ENCODE data around the gene ZNF621.

ZNF621 gene

GRCh38 chr3:40583691-40584090 is 58.9 kb downstream of the ZNF621 start:
- Mint-ChIP-seq H3K27me3 (ENCODE audit: low read depth, poor library complexity) (peaks cover 17% of the 10 kb centered on the region), H3K9me3 (no peaks in the 10 kb centered on the region), H3K4me1 (peaks cover 47% of the 10 kb centered on the region), H3K4me3 (no peak overlapping the region), H3K27ac (no peak overlapping the region), H3K36me3 (ENCODE audit: low read depth) (no peaks in the 10 kb centered on the region)
- no peak for TF ChIP-seq CTCF (IDR thresholded peaks at IDR 0.05)
- DNase-seq: peak; percentile 19

DNA sequence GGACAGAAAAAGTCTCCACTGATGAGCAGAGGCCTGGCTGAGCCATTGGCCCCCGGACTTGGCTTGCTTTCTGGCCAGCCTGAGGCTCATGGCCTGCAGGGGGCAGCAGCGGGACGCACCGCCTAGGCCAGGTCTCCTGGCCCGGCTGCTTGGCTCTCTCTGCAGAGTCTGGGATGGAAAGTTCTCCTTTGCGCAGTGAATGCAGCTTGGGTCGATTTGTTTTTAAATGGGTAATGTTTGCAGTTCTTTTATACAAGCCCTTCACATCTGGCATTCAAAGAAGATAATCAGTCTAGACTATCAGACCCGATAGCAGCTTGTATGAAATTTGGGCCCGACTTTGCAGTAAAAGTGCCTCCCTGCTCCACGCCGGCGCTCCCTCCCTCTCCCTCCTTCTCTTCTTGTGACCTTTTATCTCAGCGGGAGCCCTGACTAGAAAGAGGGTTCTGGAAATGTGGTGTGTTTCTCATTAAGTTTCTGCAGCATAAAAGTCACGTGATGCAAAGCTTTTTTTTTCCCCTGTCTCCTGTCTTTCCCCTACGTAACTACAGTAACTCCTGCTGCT is 59.9 kb downstream of the ZNF621 start:
- Mint-ChIP-seq H3K4me3 (peak overlapping the region; percentile 61), H3K27ac (no peak overlapping the region), H3K36me3 (ENCODE audit: low read depth) (no peaks in the 10 kb centered on the region), H3K4me1 (peaks cover 47% of the 10 kb centered on the region), H3K27me3 (ENCODE audit: low read depth, poor library complexity) (peaks cover 17% of the 10 kb centered on the region), H3K9me3 (no peaks in the 10 kb centered on the region)
- DNase-seq: peak; percentile 94
- peak; percentile 98 for TF ChIP-seq CTCF (IDR thresholded peaks at IDR 0.05)

GRCh38 chr3:40585381-40586016 is 60.7 kb downstream of the ZNF621 start:
- H3K4me1 Mint-ChIP-seq: peaks cover 47% of the 10 kb centered on the region
- TF ChIP-seq CTCF (IDR thresholded peaks at IDR 0.05): no peak
- no peak for DNase-seq
- H3K36me3 Mint-ChIP-seq (ENCODE audit: low read depth): no peaks in the 10 kb centered on the region
- H3K27me3 Mint-ChIP-seq (ENCODE audit: low read depth, poor library complexity): peaks cover 17% of the 10 kb centered on the region
- no peak overlapping the region for H3K27ac Mint-ChIP-seq
- no peaks in the 10 kb centered on the region for H3K9me3 Mint-ChIP-seq
- peak overlapping the region; percentile 61 for H3K4me3 Mint-ChIP-seq

DNA sequence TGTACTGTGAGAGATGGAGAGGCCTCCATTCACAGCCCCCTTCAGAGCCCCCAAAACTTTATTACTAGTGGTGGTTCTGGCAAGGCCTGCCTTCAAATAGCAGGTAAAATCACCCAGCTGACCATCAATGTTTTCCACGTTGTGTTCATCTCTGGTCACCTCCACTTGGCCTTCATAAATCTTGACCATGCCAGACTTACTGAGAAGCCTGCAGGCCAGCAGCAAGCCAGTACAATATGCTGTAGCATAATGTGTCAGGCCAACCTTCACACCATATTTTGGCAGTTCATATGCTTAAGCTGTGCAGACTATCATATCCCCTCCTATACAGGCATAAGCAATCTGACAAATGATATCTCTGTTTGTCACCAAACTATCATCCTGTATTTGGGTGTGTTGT is 62.1 kb downstream of the ZNF621 start:
- Mint-ChIP-seq H3K9me3 (no peaks in the 10 kb centered on the region), H3K27ac (no peak overlapping the region), H3K4me1 (peaks cover 46% of the 10 kb centered on the region), H3K4me3 (no peak overlapping the region), H3K36me3 (ENCODE audit: low read depth) (no peaks in the 10 kb centered on the region), H3K27me3 (ENCODE audit: low read depth, poor library complexity) (peaks cover 20% of the 10 kb centered on the region)
- no peak for TF ChIP-seq CTCF (IDR thresholded peaks at IDR 0.05)
- no peak for DNase-seq

GRCh38 chr3:40588406-40588805 is 63.6 kb downstream of the ZNF621 start:
- H3K9me3 Mint-ChIP-seq: no peaks in the 10 kb centered on the region
- H3K4me1 Mint-ChIP-seq: peaks cover 31% of the 10 kb centered on the region
- DNase-seq: no peak
- H3K27me3 Mint-ChIP-seq (ENCODE audit: low read depth, poor library complexity): peaks cover 15% of the 10 kb centered on the region
- TF ChIP-seq CTCF (IDR thresholded peaks at IDR 0.05): no peak
- H3K4me3 Mint-ChIP-seq: no peak overlapping the region
- no peaks in the 10 kb centered on the region for H3K36me3 Mint-ChIP-seq (ENCODE audit: low read depth)
- H3K27ac Mint-ChIP-seq: no peak overlapping the region

Measured in nephron progenitor cell (in vitro differentiated cells).